ENCODE measurements around the gene IFNA8. TPM values are rescaled to one million over a fixed set of nuclear protein-coding genes. Genes with fewer than 3 reads are reported as not detected.

The IFNA8 gene
- total RNA-seq, 3 donors from 2014 or later = not detected

DNA sequence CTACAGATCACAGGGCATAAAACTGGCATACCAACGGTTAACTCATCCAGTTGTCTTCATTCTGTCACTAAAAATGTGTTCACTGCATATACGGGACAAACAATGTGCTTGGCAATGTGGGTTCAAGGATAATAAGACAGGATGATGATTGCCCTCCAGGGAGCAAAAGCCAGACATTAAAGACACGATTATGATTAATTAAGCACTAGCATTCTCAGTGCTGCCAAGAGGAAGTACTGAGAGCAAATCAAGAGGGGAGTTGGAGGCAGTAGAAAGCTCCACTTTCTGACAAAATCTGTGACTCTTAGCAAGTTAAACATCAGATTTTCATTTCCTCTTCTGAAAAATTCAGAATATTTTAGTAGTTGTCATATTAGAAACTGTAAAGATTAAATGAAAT is 9.0 kb upstream of the IFNA8 start:
- TF ChIP-seq CTCF (IDR thresholded peaks at IDR 0.05) = no peak
- intact Hi-C loops (cut with DNase I, micrococcal nuclease) = no loop called here
- no peaks in the 10 kb centered on the region for H3K36me3 ChIP-seq (ENCODE audit: low read depth)
- DNase-seq (no peak), ATAC-seq (no peak)
- H3K4me3 ChIP-seq = no peak overlapping the region
- peaks cover 6% of the 10 kb centered on the region for H3K4me1 ChIP-seq (ENCODE audit: low read depth)
- no peaks in the 10 kb centered on the region for H3K9me3 ChIP-seq

- H3K9me3 ChIP-seq = no peaks in the 10 kb centered on the region
- H3K4me3 ChIP-seq = no peak overlapping the region
- ATAC-seq (peak; percentile 49), DNase-seq (peak in 2 of 3 donors; percentile 31 to 48)
- no peaks in the 10 kb centered on the region for H3K36me3 ChIP-seq (ENCODE audit: low read depth)
- peaks cover 6% of the 10 kb centered on the region for H3K4me1 ChIP-seq (ENCODE audit: low read depth)
- TF ChIP-seq CTCF (IDR thresholded peaks at IDR 0.05) = no peak
- intact Hi-C loops (cut with DNase I, micrococcal nuclease) = no loop called here
Measured at GRCh38 chr9:21402386-21403251, 6.3 kb upstream of the IFNA8 start.

GRCh38 chr9:21404146-21404545 is 4.8 kb upstream of the IFNA8 start:
- H3K4me1 ChIP-seq (ENCODE audit: low read depth) = peaks cover 6% of the 10 kb centered on the region
- intact Hi-C loops (cut with DNase I, micrococcal nuclease) = no loop called here
- no peaks in the 10 kb centered on the region for H3K36me3 ChIP-seq (ENCODE audit: low read depth)
- no peak for ATAC-seq
- no peaks in the 10 kb centered on the region for H3K9me3 ChIP-seq
- TF ChIP-seq CTCF (IDR thresholded peaks at IDR 0.05) = no peak
- no peak overlapping the region for H3K4me3 ChIP-seq
- no peak for DNase-seq

- Histone ChIP-seq H3K9me3 (no peaks in the 10 kb centered on the region), H3K36me3 (ENCODE audit: low read depth) (no peaks in the 10 kb centered on the region), H3K4me1 (ENCODE audit: low read depth) (peaks cover 3% of the 10 kb centered on the region), H3K4me3 (no peak overlapping the region)
- DNase-seq (no peak), ATAC-seq (no peak)
- intact Hi-C loops (cut with DNase I, micrococcal nuclease) = no loop called here
- TF ChIP-seq CTCF (IDR thresholded peaks at IDR 0.05) = no peak
Measured at GRCh38 chr9:21412107-21412506, 3.2 kb downstream of the IFNA8 start.

DNA sequence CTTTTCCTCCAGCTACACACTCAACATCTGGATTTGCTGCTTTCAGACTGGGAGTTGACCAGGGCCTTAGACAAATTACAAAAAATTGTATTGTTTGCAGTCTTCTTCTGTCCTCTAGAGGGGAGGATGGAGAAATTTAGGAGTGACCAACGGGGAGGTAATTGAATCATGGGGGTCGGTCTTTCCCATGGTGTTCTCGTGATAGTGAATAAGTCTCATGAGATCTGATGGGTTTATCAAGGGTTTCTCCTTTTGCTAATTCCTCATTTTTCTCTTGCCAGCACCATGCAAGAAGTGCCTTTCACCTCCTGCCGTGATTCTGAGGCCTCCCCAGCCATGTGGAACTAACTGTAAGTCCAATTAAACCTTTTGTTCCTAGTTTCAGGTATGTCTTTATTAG is 4.2 kb downstream of the IFNA8 start:
- H3K9me3 ChIP-seq = no peaks in the 10 kb centered on the region
- H3K4me1 ChIP-seq (ENCODE audit: low read depth) = peaks cover 3% of the 10 kb centered on the region
- ATAC-seq = no peak
- H3K36me3 ChIP-seq (ENCODE audit: low read depth) = no peaks in the 10 kb centered on the region
- H3K4me3 ChIP-seq = no peak overlapping the region
- no peak for DNase-seq
- intact Hi-C loops (cut with DNase I, micrococcal nuclease) = no loop called here
- no peak for TF ChIP-seq CTCF (IDR thresholded peaks at IDR 0.05)

All from mucosa of descending colon (tissue), 3 donors.